Lower leg skin (tissue), 3 donors: ENCODE results near the gene BMP2K.

Experiments
- POLR2A ChIP-seq, 2 donors: fragments of 450-650 bp; IDR thresholded peaks; one replicate each; pipeline ENCODE4 v1.6.1; 2016 to 2017; ENCODE audit warnings: antibody characterized with exemption in 2 of 2, mild to moderate bottlenecking in 1 of 2, moderate library complexity in 1 of 2
- TF ChIP-seq, protein P1 (sequence below), 3 donors: fragments of 450-650 bp; IDR thresholded peaks; one replicate each; pipeline ENCODE4 v1.5.1; 2016; ENCODE audit warnings: antibody characterized with exemption in 3 of 3, mild to moderate bottlenecking in 3 of 3, moderate library complexity in 2 of 3

DNA sequence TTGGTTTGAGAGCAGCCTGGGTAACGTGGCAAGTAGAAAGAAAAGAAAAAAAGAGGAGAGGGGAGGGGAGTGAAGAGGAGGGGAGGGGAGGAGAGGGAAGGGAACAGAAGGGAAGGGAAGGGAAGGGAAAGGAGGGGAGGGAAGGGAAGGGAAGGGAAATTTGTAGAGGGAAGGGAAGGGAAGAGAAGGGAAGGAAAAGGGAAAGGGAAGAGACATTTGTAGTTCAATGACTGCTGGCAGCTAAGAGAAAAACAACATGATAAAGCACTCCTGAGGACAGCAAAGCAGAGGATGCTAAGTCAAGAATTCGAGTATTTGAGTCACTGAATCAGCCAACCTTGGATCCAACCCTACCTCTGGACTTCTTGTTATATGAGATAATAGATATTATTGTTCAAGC is 38.2 kb upstream of the BMP2K start:
- TF ChIP-seq, protein P1, sequence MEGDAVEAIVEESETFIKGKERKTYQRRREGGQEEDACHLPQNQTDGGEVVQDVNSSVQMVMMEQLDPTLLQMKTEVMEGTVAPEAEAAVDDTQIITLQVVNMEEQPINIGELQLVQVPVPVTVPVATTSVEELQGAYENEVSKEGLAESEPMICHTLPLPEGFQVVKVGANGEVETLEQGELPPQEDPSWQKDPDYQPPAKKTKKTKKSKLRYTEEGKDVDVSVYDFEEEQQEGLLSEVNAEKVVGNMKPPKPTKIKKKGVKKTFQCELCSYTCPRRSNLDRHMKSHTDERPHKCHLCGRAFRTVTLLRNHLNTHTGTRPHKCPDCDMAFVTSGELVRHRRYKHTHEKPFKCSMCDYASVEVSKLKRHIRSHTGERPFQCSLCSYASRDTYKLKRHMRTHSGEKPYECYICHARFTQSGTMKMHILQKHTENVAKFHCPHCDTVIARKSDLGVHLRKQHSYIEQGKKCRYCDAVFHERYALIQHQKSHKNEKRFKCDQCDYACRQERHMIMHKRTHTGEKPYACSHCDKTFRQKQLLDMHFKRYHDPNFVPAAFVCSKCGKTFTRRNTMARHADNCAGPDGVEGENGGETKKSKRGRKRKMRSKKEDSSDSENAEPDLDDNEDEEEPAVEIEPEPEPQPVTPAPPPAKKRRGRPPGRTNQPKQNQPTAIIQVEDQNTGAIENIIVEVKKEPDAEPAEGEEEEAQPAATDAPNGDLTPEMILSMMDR (IDR thresholded peaks at IDR 0.05) = no peak
- no peak for TF ChIP-seq POLR2A (IDR thresholded peaks at IDR 0.05)
